ENCODE results near the gene ROPN1L. TPM values are rescaled to one million over a fixed set of nuclear protein-coding genes. Genes with fewer than 3 reads are reported as not detected.

The ROPN1L gene
- total and polyA plus RNA-seq, 2 of the 4 experiments (the other 2 are of a cell fraction): 0.34 to 0.36 TPM

- Histone ChIP-seq H3K9me1 (ENCODE audit: insufficient read depth, low read length) (peaks cover 33% of the 10 kb centered on the region), H3K9me3 (ENCODE audit: control insufficient read depth, insufficient read depth, low read length) (no peaks in the 10 kb centered on the region), H2BK20ac (ENCODE audit: low read depth, low read length) (peak overlapping the region; percentile 64; the same call in 1 of the 2 replicates), H3K27me3 (ENCODE audit: control insufficient read depth, insufficient read depth, low read length) (no peaks in the 10 kb centered on the region), H2BK5ac (ENCODE audit: low read depth, low read length, poor library complexity, severe bottlenecking) (no peak overlapping the region), H3K23ac (ENCODE audit: low read depth, low read length) (peak overlapping the region; percentile 44; the same call in 1 of the 2 replicates), H3K18ac (ENCODE audit: low read depth, low read length) (no peak overlapping the region), H3K9ac (ENCODE audit: low read depth, low read length) (no peak overlapping the region), H3K4me3 (ENCODE audit: insufficient read depth, low read depth, low read length) (no peak overlapping the region), H3K27ac (ENCODE audit: insufficient read depth, low read length) (no peak overlapping the region), H4K20me1 (ENCODE audit: insufficient read depth, low read length) (no peaks in the 10 kb centered on the region), H4K8ac (ENCODE audit: low read depth in 2 of 2, low read length in 2 of 2) (no peak overlapping the region), H4K91ac (ENCODE audit: insufficient read depth, low read depth, low read length) (no peak overlapping the region), H2AK9ac (replicated peaks; ENCODE audit: low read depth, low read length, poor library complexity) (no peak overlapping the region), H3K4me1 (ENCODE audit: control insufficient read depth, insufficient read depth, low read length) (peaks cover 27% of the 10 kb centered on the region), H3K36me3 (ENCODE audit: control insufficient read depth, insufficient read depth, low read length) (no peaks in the 10 kb centered on the region), H3K14ac (replicated peaks; ENCODE audit: low read depth, low read length) (no peak overlapping the region), H3K4me2 (ENCODE audit: low read depth, low read length) (no peak overlapping the region), H3K79me1 (ENCODE audit: low read depth in 1 of 2, low read length in 2 of 2) (no peaks in the 10 kb centered on the region; a peak in 1 of 4 replicates), H4K5ac (ENCODE audit: low read depth, low read length) (no peak overlapping the region), H2BK15ac (ENCODE audit: low read depth, low read length) (peak overlapping the region; percentile 66; the same call in 1 of the 3 replicates), H2AK5ac (ENCODE audit: low read depth, low read length) (no peak overlapping the region; the same call in 1 of the 2 replicates), H3K56ac (ENCODE audit: extremely low read depth, insufficient read depth, low read length) (no peak overlapping the region), H3K4ac (ENCODE audit: low read depth, low read length) (peak overlapping the region; percentile 62; the same call in 1 of the 2 replicates), H2AFZ (replicated peaks; ENCODE audit: low read length, poor library complexity) (no peak overlapping the region), H2BK120ac (ENCODE audit: low read depth, low read length) (peak overlapping the region; percentile 44; the same call in 1 of the 2 replicates)
- DNase-seq (peak; percentile 28), ATAC-seq (ENCODE audit: low read depth) (peak; percentile 6; the same call in 1 of the 2 replicates)
- dilution Hi-C loops (cut with HindIII; ENCODE audit: low sequenced_read_pairs, unreplicated experiment) (no loop called here), intact Hi-C loops (cut with micrococcal nuclease) (loop anchor here (2.0 to 10.0 kb wide), 4 partner anchors 241 to 1041 kb away; no protein-coding TSS in a partner anchor), in situ Hi-C loops (cut with MboI; ENCODE audit: low sequenced_read_pairs) (loop anchor here (5.0 to 25.0 kb wide), 4 partner anchors 109 to 731 kb away; partner anchors contain the start of gene ANKRD33B)
- CTCF ChIA-PET: interaction anchor here (0.6 to 2.8 kb wide), 6 partner anchors 11 to 1597 kb away, joined by 3 to 34 read pairs (median 4); no protein-coding TSS in a partner anchor
- BruUV-seq (replicated peaks): no TSS peak
- TF ChIP-seq MXI1 (IDR thresholded peaks at IDR 0.05; ENCODE audit: borderline replicate concordance, low read depth, low read length): no peak
- TF ChIP-seq MAZ (IDR thresholded peaks at IDR 0.05; ENCODE audit: borderline replicate concordance, low read depth, low read length): no peak
- no peak for TF ChIP-seq NFE2L2 (IDR thresholded peaks at IDR 0.05; ENCODE audit: low read depth, low read length)
- TF ChIP-seq RCOR1 (IDR thresholded peaks at IDR 0.05; ENCODE audit: insufficient replicate concordance, low read length): no peak
- POLR2A ChIA-PET (ENCODE audit: unreplicated experiment): no interaction called here
- no CpG with 5 or more reads among the region's 8 CpGs for WGBS, 2 experiments (ENCODE audit: extremely low coverage in 2 of 2, insufficient read length in 1 of 2)
Measured at GRCh38 chr5:10453545-10453944, 11.9 kb downstream of the ROPN1L start.
